BJ (cell line): ENCODE results near the gene LY6G5B. TPM values are rescaled to one million over a fixed set of nuclear protein-coding genes. Genes with fewer than 3 reads are reported as not detected.
A peak's percentile ranks its signal among the peaks of the same experiment; 100 is the strongest.

ENCODE experiments used
- CTCF ChIA-PET: fragments of 350-600 bp; formaldehyde crosslinking; extraction: SDS; loops from one replicate; lab custom pipeline; 2021; ENCODE audit warnings: antibody characterized with exemption, inconsistent platforms; lab: Yijun Ruan, JAX
- POLR2A ChIA-PET: fragments of 300-600 bp; sonication (Branson Sonifier 250); formaldehyde crosslinking; extraction: SDS; loops from one replicate; lab custom pipeline; 2021; ENCODE audit warnings: antibody characterized with exemption; lab: Charles Lee
- DNase-seq: peaks from one replicate; pipeline ENCODE4 v3.0.0-alpha.2; 2011; ENCODE audit warnings: low read depth
- H3K27me3 ChIP-seq: 2 replicates; pipeline ENCODE4 v1.6.0; 2011; ENCODE audit warnings: low read length; ENCODE audit not compliant: control insufficient read depth, insufficient read depth
- H3K36me3 ChIP-seq: 2 replicates; pipeline ENCODE4 v1.5.1; 2011; ENCODE audit warnings: low read length; ENCODE audit not compliant: control insufficient read depth, insufficient read depth
- H3K4me3 ChIP-seq: 2 replicates; pipeline ENCODE4 v1.5.1; 2011; ENCODE audit warnings: low read depth, mild to moderate bottlenecking, control low read depth, low read length
- CTCF ChIP-seq: IDR thresholded peaks from 2 replicates; pipeline ENCODE4 v1.5.1; 2011; ENCODE audit warnings: low read depth, mild to moderate bottlenecking, control low read depth, inconsistent platforms, low read length, moderate library complexity; ENCODE audit not compliant: insufficient read depth
- polyA minus RNA-seq: library from RNA; depleted of rRNA, polyadenylated mRNA; stranded (reverse); fragments of >200 nt; gene quantifications from 2 replicates; pipeline ENCODE4 v1.2.3, GENCODE V29; 2011; rRNA and poly(A)+ RNA removed
- polyA plus RNA-seq: library from polyadenylated mRNA; depleted of rRNA; stranded (reverse); fragments of >200 nt; gene quantifications from 2 replicates; pipeline ENCODE4 v1.2.3, GENCODE V29; 2011; rRNA removed

The LY6G5B gene
- polyA plus RNA-seq (6.8 and 10.8 TPM in 2 replicates), polyA minus RNA-seq (2.2 and 2.5 TPM in 2 replicates)

- Histone ChIP-seq H3K36me3 (peaks cover 47% of the 10 kb centered on the region), H3K27me3 (no peaks in the 10 kb centered on the region), H3K4me3 (no peak within 1 kb of the TSS)
- DNase-seq, result no peak
- ChIA-PET CTCF (interaction anchor here (0.9 kb wide), 1 partner anchor 161 kb away, joined by 4 read pairs; no protein-coding TSS in a partner anchor), POLR2A (no interaction called here)
- TF ChIP-seq CTCF, result no peak
Observed at GRCh38 chr6:31669676-31670075, at the start of gene LY6G5B. Gene LY6G5B (plus strand): TSS chr6:31669976. CDS start chr6:31670951, 975 bp downstream.

- CTCF ChIA-PET, result interaction anchor here (3.6 kb wide), 1 partner anchor 22 kb away, joined by 18 read pairs; no protein-coding TSS in a partner anchor
- POLR2A ChIA-PET, result no interaction called here
- H3K4me3 ChIP-seq, result peak within 1 kb of the TSS; percentile 67
- no peak for TF ChIP-seq CTCF
- H3K27me3 ChIP-seq, result no peaks in the 10 kb centered on the region
- DNase-seq, result no peak
- peaks cover 18% of the 10 kb centered on the region for H3K36me3 ChIP-seq
Observed at GRCh38 chr6:31620586-31621319, 49.0 kb upstream of the LY6G5B start, which contains the start of gene PRRC2A. Gene PRRC2A (plus strand): TSS chr6:31620715. CDS start chr6:31622790, 2,075 bp downstream.

GRCh38 chr6:31621320-31621939 is 48.3 kb upstream of the LY6G5B start:
- ChIA-PET POLR2A (interaction anchor here (0.6 to 1.1 kb wide), 2 partner anchors 16 to 31 kb away, joined by 3 read pairs; partner anchors contain the start of gene BAG6), CTCF (interaction anchor here (1.0 to 3.6 kb wide), 4 partner anchors 13 to 75 kb away, joined by 4 to 18 read pairs (median 5); partner anchors contain the start of gene ATP6V1G2)
- peaks cover 23% of the 10 kb centered on the region for H3K36me3 ChIP-seq
- DNase-seq, result no peak
- H3K27me3 ChIP-seq, result no peaks in the 10 kb centered on the region
- TF ChIP-seq CTCF, result no peak
- H3K4me3 ChIP-seq, result peak overlapping the region; percentile 67

- no peak for TF ChIP-seq CTCF
- H3K36me3 ChIP-seq, result peaks cover 29% of the 10 kb centered on the region
- peak overlapping the region; percentile 67 for H3K4me3 ChIP-seq
- ChIA-PET POLR2A (interaction anchor here (0.6 to 1.1 kb wide), 2 partner anchors 16 to 30 kb away, joined by 3 read pairs; partner anchors contain the start of gene BAG6), CTCF (interaction anchor here (1.0 to 3.6 kb wide), 5 partner anchors 12 to 128 kb away, joined by 3 to 18 read pairs (median 4); partner anchors contain the start of gene ATP6V1G2)
- no peak for DNase-seq
- no peaks in the 10 kb centered on the region for H3K27me3 ChIP-seq
Observed at GRCh38 chr6:31621991-31622390, 47.8 kb upstream of the LY6G5B start.
